Tibial artery (tissue), 4 donors: ENCODE results near the gene INPP5A.
A peak's percentile ranks its signal among the peaks of the same experiment; 100 is the strongest.

Experiments
- DNase-seq, 2 donors: peaks; one replicate each; pipeline ENCODE4 v3.0.0-alpha.2; 2019
- H3K27ac ChIP-seq, 2 donors: fragments of 200-600 bp; sonication (generic) in 1 of 2; 1 replicate in 1 of 2; 2 replicates in 1 of 2; pipeline ENCODE4 v1.5.1; 2018 to 2019; ENCODE audit warnings: mild to moderate bottlenecking in 1 of 2
- H3K27me3 ChIP-seq, 2 donors: fragments of 200-600 bp; sonication (generic) in 1 of 2; one replicate each; pipeline versions ENCODE4 v1.5.1 to v1.6.0; 2016 to 2019
- H3K36me3 ChIP-seq, 3 donors: fragments of 200-600 bp; sonication (generic) in 2 of 3; one replicate each; pipeline ENCODE4 v1.5.1; 2016 to 2019; ENCODE audit warnings: mild to moderate bottlenecking in 2 of 3
- H3K4me1 ChIP-seq, 4 donors: fragments of 200-600 bp; sonication (generic) in 2 of 4; 1 replicate in 3 of 4; 2 replicates in 1 of 4; pipeline ENCODE4 v1.5.1; 2016 to 2019
- H3K4me3 ChIP-seq, 2 donors: fragments of 200-600 bp; sonication (generic) in 1 of 2; 1 replicate in 1 of 2; 2 replicates in 1 of 2; pipeline ENCODE4 v1.5.1; 2018 to 2019; ENCODE audit warnings: mild to moderate bottlenecking in 2 of 2
- H3K9me3 ChIP-seq, 3 donors: fragments of 200-600 bp; sonication (generic) in 1 of 3; one replicate each; pipeline ENCODE4 v1.5.1; 2016 to 2019
- CTCF ChIP-seq, 2 experiments: fragments of 200-600 bp in 1 of 2; fragments of 450-650 bp in 1 of 2; IDR thresholded peaks; one replicate each; pipeline ENCODE4 v1.5.1; 2017 to 2019; ENCODE audit warnings: antibody characterized with exemption in 2 of 2, mild to moderate bottlenecking in 1 of 2, moderate library complexity in 1 of 2
- intact Hi-C: fragments of 100-400 bp; cut with DNase I; formaldehyde crosslinking; loops from one replicate; pipeline ENCODE4 v1.15.0; 2023; ENCODE audit warnings: low total_unique reads

Gene INPP5A

GRCh38 chr10:132708936-132709335 lies 171.3 kb downstream of the INPP5A start:
- H3K27me3 ChIP-seq, result no peaks in the 10 kb centered on the region
- no peak overlapping the region for H3K27ac ChIP-seq
- H3K36me3 ChIP-seq, result peaks cover 35 to 75% (median 62%) of the 10 kb centered on the region in 3 donors
- TF ChIP-seq CTCF (IDR thresholded peaks at IDR 0.05), result no peak
- peaks cover 0 to 16% (median 3%) of the 10 kb centered on the region in 3 donors for H3K9me3 ChIP-seq
- no peak overlapping the region for H3K4me3 ChIP-seq
- H3K4me1 ChIP-seq, result no peaks in the 10 kb centered on the region
- intact Hi-C loops, result no loop called here
- DNase-seq, result peak in 1 of 2 donors; percentile 33

GRCh38 chr10:132709471-132709951 lies 171.9 kb downstream of the INPP5A start:
- no peak overlapping the region for H3K4me3 ChIP-seq
- H3K9me3 ChIP-seq, result peaks cover 0 to 16% (median 3%) of the 10 kb centered on the region in 3 donors
- H3K27me3 ChIP-seq, result no peaks in the 10 kb centered on the region
- DNase-seq, result peak in 1 of 2 donors; percentile 54
- H3K36me3 ChIP-seq, result peaks cover 35 to 79% (median 67%) of the 10 kb centered on the region in 3 donors
- intact Hi-C loops, result no loop called here
- H3K27ac ChIP-seq, result no peak overlapping the region
- TF ChIP-seq CTCF (IDR thresholded peaks at IDR 0.05), result no peak
- no peaks in the 10 kb centered on the region for H3K4me1 ChIP-seq

GRCh38 chr10:132710036-132710686 lies 172.6 kb downstream of the INPP5A start:
- Histone ChIP-seq H3K27ac (no peak overlapping the region), H3K9me3 (peaks cover 0 to 14% (median 0%) of the 10 kb centered on the region in 3 donors), H3K4me3 (no peak overlapping the region), H3K4me1 (no peaks in the 10 kb centered on the region), H3K36me3 (peaks cover 34 to 79% (median 70%) of the 10 kb centered on the region in 3 donors), H3K27me3 (no peaks in the 10 kb centered on the region)
- intact Hi-C loops, result no loop called here
- TF ChIP-seq CTCF (IDR thresholded peaks at IDR 0.05), result no peak
- peak in 1 of 2 donors; percentile 60 for DNase-seq

DNA sequence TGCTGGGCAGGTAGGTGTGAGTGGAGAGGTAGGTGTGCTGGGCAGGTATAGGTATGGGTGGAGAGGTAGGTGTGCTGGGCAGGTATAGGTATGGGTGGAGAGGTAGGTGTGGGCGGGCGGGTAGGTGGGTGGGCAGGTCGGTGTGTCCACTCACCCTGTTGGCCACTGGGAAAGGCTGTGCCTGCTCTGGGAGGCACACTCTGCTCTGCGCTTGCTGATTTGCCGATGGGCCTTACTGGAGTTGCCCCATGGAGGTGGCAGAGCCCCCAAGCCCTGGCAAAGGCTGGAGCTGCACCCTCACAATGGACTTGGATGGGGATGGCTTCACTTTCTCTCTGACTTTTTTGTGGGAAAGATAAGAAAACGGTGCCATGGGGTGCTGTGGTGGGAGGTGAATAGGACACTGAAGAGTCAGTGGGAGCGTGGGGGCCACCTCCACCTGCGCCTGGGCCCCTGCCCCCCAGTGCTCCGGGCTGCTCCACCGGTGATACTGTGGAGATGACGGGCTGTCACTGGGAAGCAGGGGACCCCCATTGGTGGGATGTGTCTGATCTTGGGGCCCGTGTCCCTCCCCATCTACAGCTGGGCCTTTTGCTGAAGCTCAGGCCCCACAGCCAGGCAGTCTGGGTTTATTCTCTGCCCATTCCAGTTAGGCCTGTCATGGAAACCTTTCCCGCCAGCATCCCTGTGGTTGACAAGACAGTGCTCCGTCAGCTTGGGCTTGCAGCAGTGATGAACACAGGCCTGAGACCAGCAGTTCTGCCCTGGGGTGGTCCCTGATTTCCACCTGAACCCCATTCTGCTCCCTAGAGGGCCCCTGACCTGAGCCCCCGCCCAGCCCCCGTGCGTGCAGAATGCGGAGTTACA lies 173.4 kb downstream of the INPP5A start:
- no peaks in the 10 kb centered on the region for H3K27me3 ChIP-seq
- peak in 1 of 2 donors; percentile 37 for DNase-seq
- no peak for TF ChIP-seq CTCF (IDR thresholded peaks at IDR 0.05)
- peaks cover 0 to 8% (median 0%) of the 10 kb centered on the region in 3 donors for H3K9me3 ChIP-seq
- no peak overlapping the region for H3K4me3 ChIP-seq
- H3K36me3 ChIP-seq, result peaks cover 25 to 79% (median 69%) of the 10 kb centered on the region in 3 donors
- H3K27ac ChIP-seq, result no peak overlapping the region
- intact Hi-C loops, result no loop called here
- no peaks in the 10 kb centered on the region for H3K4me1 ChIP-seq

DNA sequence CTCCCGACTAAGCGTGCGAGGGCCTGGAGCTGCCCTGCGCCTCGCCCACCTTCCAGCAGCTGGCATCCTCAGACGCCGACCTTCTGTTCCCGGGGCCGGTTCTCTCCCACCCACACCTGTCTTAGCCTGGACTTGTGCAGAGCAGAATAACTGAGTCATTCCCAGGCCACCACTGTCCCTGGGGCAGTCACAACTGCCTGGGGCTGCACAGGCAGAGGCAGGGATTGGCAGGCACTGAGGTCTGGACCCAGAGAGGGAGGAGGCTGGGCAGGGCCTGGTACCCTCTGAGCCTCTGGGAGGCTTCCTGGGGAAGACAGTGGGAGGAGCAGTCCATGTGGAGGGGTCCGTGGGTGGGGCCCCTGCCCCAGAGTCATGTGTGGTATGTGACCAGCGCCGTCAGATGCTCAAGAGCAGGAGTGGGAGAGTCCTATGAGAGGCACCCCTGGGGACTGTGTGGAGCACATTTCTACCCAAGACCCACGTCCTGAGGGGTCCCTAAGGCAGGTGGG lies 174.1 kb downstream of the INPP5A start:
- H3K27me3 ChIP-seq, result no peaks in the 10 kb centered on the region
- no peaks in the 10 kb centered on the region for H3K4me1 ChIP-seq
- H3K36me3 ChIP-seq, result peaks cover 21 to 80% (median 69%) of the 10 kb centered on the region in 3 donors
- TF ChIP-seq CTCF (IDR thresholded peaks at IDR 0.05), result no peak
- H3K4me3 ChIP-seq, result no peak overlapping the region
- DNase-seq, result peak in 1 of 2 donors; percentile 64
- H3K9me3 ChIP-seq, result peaks cover 0 to 1% (median 0%) of the 10 kb centered on the region in 3 donors
- no peak overlapping the region for H3K27ac ChIP-seq
- intact Hi-C loops, result no loop called here
